ENCODE measurements around the gene POMT1.

Gene POMT1

GRCh38 chr9:131477367-131477766 is 25.4 kb upstream of the POMT1 start:
- no peak for DNase-seq (ENCODE audit: low spot score)

GRCh38 chr9:131477816-131478419 is 24.8 kb upstream of the POMT1 start:
- no peak for DNase-seq (ENCODE audit: low spot score)

GRCh38 chr9:131478421-131478868 is 24.3 kb upstream of the POMT1 start:
- DNase-seq (ENCODE audit: low spot score): peak; percentile 56

- DNase-seq (ENCODE audit: low spot score): no peak
Observed at GRCh38 chr9:131478911-131479310, 23.8 kb upstream of the POMT1 start.

- peak; percentile 14 for DNase-seq (ENCODE audit: low spot score)
Observed at GRCh38 chr9:131480258-131480657, 22.5 kb upstream of the POMT1 start.

GRCh38 chr9:131481441-131482342 is 21.0 kb upstream of the POMT1 start:
- DNase-seq (ENCODE audit: low spot score): no peak

GRCh38 chr9:131482343-131483006 is 20.2 kb upstream of the POMT1 start:
- DNase-seq (ENCODE audit: low spot score): no peak

GRCh38 chr9:131483319-131484050 is 19.2 kb upstream of the POMT1 start:
- DNase-seq (ENCODE audit: low spot score): no peak

- DNase-seq (ENCODE audit: low spot score): no peak
Observed at GRCh38 chr9:131484051-131484445, 18.7 kb upstream of the POMT1 start.

GRCh38 chr9:131484560-131485185 is 18.0 kb upstream of the POMT1 start:
- no peak for DNase-seq (ENCODE audit: low spot score)

GRCh38 chr9:131485206-131485605 is 17.5 kb upstream of the POMT1 start:
- no peak for DNase-seq (ENCODE audit: low spot score)

GRCh38 chr9:131485728-131486422 is 16.8 kb upstream of the POMT1 start:
- DNase-seq (ENCODE audit: low spot score): no peak

- DNase-seq (ENCODE audit: low spot score): no peak
Observed at GRCh38 chr9:131487001-131487400, 15.7 kb upstream of the POMT1 start.

GRCh38 chr9:131487621-131488031 is 15.1 kb upstream of the POMT1 start:
- DNase-seq (ENCODE audit: low spot score): no peak

GRCh38 chr9:131490514-131490913 is 12.2 kb upstream of the POMT1 start:
- DNase-seq (ENCODE audit: low spot score): no peak

GRCh38 chr9:131491001-131491710 is 11.6 kb upstream of the POMT1 start:
- DNase-seq (ENCODE audit: low spot score): no peak

- no peak for DNase-seq (ENCODE audit: low spot score)
Observed at GRCh38 chr9:131492070-131492469, 10.6 kb upstream of the POMT1 start.

- DNase-seq (ENCODE audit: low spot score): no peak
Observed at GRCh38 chr9:131494296-131494870, 8.3 kb upstream of the POMT1 start.

- no peak for DNase-seq (ENCODE audit: low spot score)
Observed at GRCh38 chr9:131495785-131496184, 6.9 kb upstream of the POMT1 start.

GRCh38 chr9:131496844-131497405 is 5.8 kb upstream of the POMT1 start:
- no peak for DNase-seq (ENCODE audit: low spot score)
